T-cell (primary cell): Measurements from ENCODE around the gene NUDT5. TPM values are rescaled to one million over a fixed set of nuclear protein-coding genes. Genes with fewer than 3 reads are reported as not detected.

Experiments
- ATAC-seq, 4 experiments: fragments of 200-7000 bp in 3 of 4; fragments of 150-1000 bp in 1 of 4; cut with Tn5 transposase; replicated peaks in 1 of 4; 1 replicate in 3 of 4; 2 replicates in 1 of 4; pipeline ENCODE4 v1.10.0; 2021; ENCODE audit warnings: moderate library complexity in 3 of 4, mild to moderate bottlenecking in 2 of 4, moderate number of reproducible peaks in 1 of 4
- CTCF ChIA-PET, 2 donors: fragments of 300-600 bp; sonication (Branson Sonifier 250); formaldehyde crosslinking; loops; one replicate each; lab custom pipeline; 2022; ENCODE audit warnings: antibody characterized with exemption in 2 of 2; lab: Charles Lee
- POLR2A ChIA-PET, 2 donors: fragments of 300-600 bp; sonication (Branson Sonifier 250); formaldehyde crosslinking; loops; one replicate each; lab custom pipeline; 2022; ENCODE audit warnings: antibody characterized with exemption in 2 of 2; lab: Charles Lee
- DNase-seq, 35 experiments: peaks; one replicate each; pipeline versions ENCODE4 v3.0.0 to v3.0.0-alpha.2; 2013 to 2023
- H3K27ac ChIP-seq: one replicate; pipeline ENCODE4 v1.5.1; 2013; ENCODE audit warnings: low read length
- H3K27me3 ChIP-seq, 2 experiments: replicated peaks in 1 of 2; 1 replicate in 1 of 2; 2 replicates in 1 of 2; pipeline versions ENCODE4 v1.6.1 to v1.7.0; 2013; ENCODE audit warnings: low read length in 1 of 2, mixed read lengths in 1 of 2; ENCODE audit not compliant: control insufficient read depth in 2 of 2, insufficient read depth in 2 of 2; ENCODE audit errors: extremely low read depth in 1 of 2
- H3K36me3 ChIP-seq, 2 donors: 1 replicate in 1 of 2; 2 replicates in 1 of 2; pipeline versions ENCODE4 v1.6.1 to v1.7.0; 2013; ENCODE audit warnings: low read length in 1 of 2; ENCODE audit not compliant: control insufficient read depth in 2 of 2, insufficient read depth in 1 of 2; ENCODE audit errors: extremely low read depth in 1 of 2
- H3K4me1 ChIP-seq, 2 experiments: 1 replicate in 1 of 2; 2 replicates in 1 of 2; pipeline versions ENCODE4 v1.6.1 to v1.7.0; 2013; ENCODE audit warnings: low read length in 2 of 2, mixed read lengths in 1 of 2; ENCODE audit not compliant: insufficient read depth in 2 of 2, control insufficient read depth in 1 of 2; ENCODE audit errors: extremely low read depth in 1 of 2
- H3K4me3 ChIP-seq, 2 donors: 1 replicate in 1 of 2; 2 replicates in 1 of 2; pipeline versions ENCODE4 v1.5.1 to v1.7.0; 2013; ENCODE audit warnings: mild to moderate bottlenecking in 2 of 2, low read length in 1 of 2, moderate library complexity in 1 of 2; ENCODE audit not compliant: control insufficient read depth in 1 of 2; ENCODE audit errors: extremely low read depth in 1 of 2
- H3K9me3 ChIP-seq: 2 replicates; pipeline ENCODE4 v1.7.0; 2013
- H3K27ac Mint-ChIP-seq, 2 donors: one replicate each; pipeline ENCODE4 v1.8.0; 2020 to 2021; ENCODE audit warnings: mild to moderate bottlenecking in 2 of 2, mixed read lengths in 2 of 2
- H3K27me3 Mint-ChIP-seq, 2 donors: one replicate each; pipeline ENCODE4 v1.8.0; 2021 to 2022; ENCODE audit warnings: mixed read lengths in 2 of 2
- H3K36me3 Mint-ChIP-seq: one replicate; pipeline ENCODE4 v1.8.0; 2021; ENCODE audit warnings: mixed read lengths
- H3K4me1 Mint-ChIP-seq, 3 donors: one replicate each; pipeline ENCODE4 v1.8.0; 2020 to 2022; ENCODE audit warnings: mixed read lengths in 3 of 3, mild to moderate bottlenecking in 1 of 3
- H3K4me3 Mint-ChIP-seq, 3 donors: one replicate each; pipeline ENCODE4 v1.8.0; 2020 to 2022; ENCODE audit warnings: mild to moderate bottlenecking in 3 of 3, mixed read lengths in 3 of 3, moderate library complexity in 3 of 3
- H3K9me3 Mint-ChIP-seq, 3 donors: one replicate each; pipeline ENCODE4 v1.8.0; 2020 to 2022; ENCODE audit warnings: mixed read lengths in 3 of 3
- WGBS: methylation state at CpG from one replicate; pipeline ENCODE4 v1.1.5; 2013; ENCODE audit warnings: missing lambda C conversion rate; ENCODE audit not compliant: insufficient coverage; 5-methylcytosine and 5-hydroxymethylcytosine counted together
- total RNA-seq, 35 experiments: library from RNA in 6 of 35; stranded (reverse) in 6 of 35; fragments of 120-200 nt in 1 of 35; gene quantifications; one replicate each; pipeline versions ENCODE4 v1.2.1 to v1.2.4 and lab custom pipeline; 2013 to 2026

The NUDT5 gene
- 10 to 100 TPM; 32.1 to 54.0 (median 50.3) TPM for total RNA-seq
- 52.3 TPM for total RNA-seq (2013)
- total RNA-seq (lab: John Stamatoyannopoulos, UW) = 18.8 to 136 (median 48.4) reads per million in 29 experiments

- peak; percentile 70 to 91 (median 81) for DNase-seq
- Mint-ChIP-seq H3K4me1 (peaks cover 42 to 72% (median 57%) of the 10 kb centered on the region in 3 donors), H3K4me3 (peak within 1 kb of the TSS; percentile 95 to 100 (median 96)), H3K27me3 (no peaks in the 10 kb centered on the region), H3K9me3 (no peaks in the 10 kb centered on the region), H3K27ac (peak within 1 kb of the TSS; percentile 99 to 100), H3K36me3 (peaks cover 17% of the 10 kb centered on the region)
- peak; percentile 92 to 95 (median 94) for ATAC-seq
- H3K4me1 ChIP-seq = peaks cover 16 to 19% of the 10 kb centered on the region in 2 experiments
- H3K36me3 ChIP-seq = peaks cover 0 to 14% of the 10 kb centered on the region in 2 donors
- no peaks in the 10 kb centered on the region for H3K27me3 ChIP-seq
- POLR2A ChIA-PET = interaction anchor here (0.5 to 1.0 kb wide), 4 partner anchors 13 to 913 kb away, joined by 3 read pairs; no protein-coding TSS in a partner anchor
- CTCF ChIA-PET = interaction anchor here (0.6 to 2.5 kb wide), 8 partner anchors 18 to 1870 kb away, joined by 3 to 28 read pairs (median 5); partner anchors contain the start of gene DHTKD1 (in 1 of the 2)
- H3K4me3 ChIP-seq = peak within 1 kb of the TSS; percentile 78 to 91
- no peaks in the 10 kb centered on the region for H3K9me3 ChIP-seq
- WGBS = under 1% methylated on average over 52 of the region's 62 CpGs
- H3K27ac ChIP-seq = peak within 1 kb of the TSS; percentile 90
Observed at GRCh38 chr10:12195603-12196506, at the start of gene NUDT5, which contains the start of gene CDC123. Gene NUDT5 (minus strand): TSS chr10:12195891. CDS start chr10:12186291, 9,600 bp downstream. Gene CDC123 (plus strand): TSS chr10:12196188. CDS start chr10:12196246, 58 bp downstream.

GRCh38 chr10:12243864-12244620 lies 48.4 kb upstream of the NUDT5 start:
- no peak overlapping the region for H3K4me3 ChIP-seq
- H3K27me3 ChIP-seq = no peaks in the 10 kb centered on the region
- H3K36me3 Mint-ChIP-seq = peaks cover 33% of the 10 kb centered on the region
- peaks cover 14 to 27% (median 17%) of the 10 kb centered on the region in 3 donors for H3K4me1 Mint-ChIP-seq
- no peaks in the 10 kb centered on the region for H3K27me3 Mint-ChIP-seq
- no peak overlapping the region for H3K4me3 Mint-ChIP-seq
- no peaks in the 10 kb centered on the region for H3K9me3 Mint-ChIP-seq
- ATAC-seq (no peak), DNase-seq (peak in 3 of 35 experiments; percentile 6 to 46 (median 6))
- no peaks in the 10 kb centered on the region for H3K9me3 ChIP-seq
- peak overlapping the region in 1 of 2 donors; percentile 65 for H3K27ac Mint-ChIP-seq
- H3K27ac ChIP-seq = peak overlapping the region; percentile 2
- no peaks in the 10 kb centered on the region for H3K4me1 ChIP-seq
- ChIA-PET CTCF (no interaction called here), POLR2A (interaction anchor here in 1 of 2 donors (0.6 kb wide), 1 partner anchor 280 kb away, joined by 3 read pairs; no protein-coding TSS in a partner anchor)
- 90% methylated on average over 12 of the region's 18 CpGs for WGBS
- peaks cover 4 to 62% of the 10 kb centered on the region in 2 donors for H3K36me3 ChIP-seq

- Mint-ChIP-seq H3K4me3 (no peak overlapping the region), H3K27ac (peak overlapping the region; percentile 78 to 83), H3K27me3 (no peaks in the 10 kb centered on the region), H3K36me3 (peaks cover 39% of the 10 kb centered on the region), H3K4me1 (peaks cover 14 to 27% (median 17%) of the 10 kb centered on the region in 3 donors), H3K9me3 (no peaks in the 10 kb centered on the region)
- H3K4me3 ChIP-seq = no peak overlapping the region
- no peaks in the 10 kb centered on the region for H3K9me3 ChIP-seq
- DNase-seq (no peak), ATAC-seq (no peak)
- H3K27ac ChIP-seq = no peak overlapping the region
- POLR2A ChIA-PET = interaction anchor here in 1 of 2 donors (0.6 kb wide), 1 partner anchor 458 kb away, joined by 3 read pairs; no protein-coding TSS in a partner anchor
- H3K36me3 ChIP-seq = peaks cover 4 to 72% of the 10 kb centered on the region in 2 donors
- H3K4me1 ChIP-seq = no peaks in the 10 kb centered on the region
- CTCF ChIA-PET = interaction anchor here in 1 of 2 donors (0.5 kb wide), 1 partner anchor 831 kb away, joined by 3 read pairs; no protein-coding TSS in a partner anchor
- 70% methylated on average over 17 of the region's 19 CpGs for WGBS
- H3K27me3 ChIP-seq = no peaks in the 10 kb centered on the region
Observed at GRCh38 chr10:12241810-12242529, 46.3 kb upstream of the NUDT5 start.

- ChIA-PET POLR2A (no interaction called here), CTCF (interaction anchor here (0.7 to 1.4 kb wide), 2 partner anchors 18 to 24 kb away, joined by 3 to 4 read pairs; no protein-coding TSS in a partner anchor)
- H3K9me3 Mint-ChIP-seq = no peaks in the 10 kb centered on the region
- 100% methylated on average over 6 of the region's 8 CpGs for WGBS
- DNase-seq (no peak), ATAC-seq (no peak)
- no peaks in the 10 kb centered on the region for H3K27me3 ChIP-seq
- H3K36me3 Mint-ChIP-seq = peaks cover 46% of the 10 kb centered on the region
- no peaks in the 10 kb centered on the region for H3K4me1 ChIP-seq
- peaks cover 14 to 24% (median 17%) of the 10 kb centered on the region in 3 donors for H3K4me1 Mint-ChIP-seq
- H3K27ac Mint-ChIP-seq = no peak overlapping the region
- no peak overlapping the region for H3K4me3 Mint-ChIP-seq
- peaks cover 2 to 66% of the 10 kb centered on the region in 2 donors for H3K36me3 ChIP-seq
- no peak overlapping the region for H3K27ac ChIP-seq
- no peaks in the 10 kb centered on the region for H3K27me3 Mint-ChIP-seq
- no peak overlapping the region for H3K4me3 ChIP-seq
- no peaks in the 10 kb centered on the region for H3K9me3 ChIP-seq
Observed at GRCh38 chr10:12238821-12239220, 43.1 kb upstream of the NUDT5 start.

GRCh38 chr10:12237265-12238220 lies 41.9 kb upstream of the NUDT5 start:
- H3K9me3 ChIP-seq = no peaks in the 10 kb centered on the region
- Mint-ChIP-seq H3K27me3 (no peaks in the 10 kb centered on the region), H3K4me1 (peaks cover 14 to 23% (median 17%) of the 10 kb centered on the region in 3 donors), H3K27ac (no peak overlapping the region), H3K36me3 (peaks cover 44% of the 10 kb centered on the region), H3K4me3 (no peak overlapping the region), H3K9me3 (no peaks in the 10 kb centered on the region)
- no peak overlapping the region for H3K4me3 ChIP-seq
- ChIA-PET CTCF (interaction anchor here (0.6 to 1.4 kb wide), 2 partner anchors 20 to 22 kb away, joined by 4 read pairs; no protein-coding TSS in a partner anchor), POLR2A (no interaction called here)
- H3K27me3 ChIP-seq = no peaks in the 10 kb centered on the region
- H3K27ac ChIP-seq = no peak overlapping the region
- DNase-seq (no peak), ATAC-seq (no peak)
- peaks cover 2 to 69% of the 10 kb centered on the region in 2 donors for H3K36me3 ChIP-seq
- H3K4me1 ChIP-seq = no peaks in the 10 kb centered on the region
- WGBS = 83% methylated on average over 1 of the region's 13 CpGs
